ENCODE data around the gene BCAS3.
"Not testable (repeated sequence)": the region's sequence is repeated elsewhere in the genome, so short reads cannot be mapped to it uniquely, and the experiment has no call there.

The BCAS3 gene

GRCh38 chr17:61017317-61018006 is 339.8 kb downstream of the BCAS3 start:
- no peak for DNase-seq (ENCODE audit: low spot score)
- TF ChIP-seq CTCF (IDR thresholded peaks at IDR 0.05), result no peak
- H3K27ac ChIP-seq, result no peak overlapping the region
- no peak overlapping the region for H3K4me3 ChIP-seq

GRCh38 chr17:61018938-61019337 is 341.3 kb downstream of the BCAS3 start:
- no peak overlapping the region for H3K27ac ChIP-seq
- H3K4me3 ChIP-seq, result no peak overlapping the region
- no peak for TF ChIP-seq CTCF (IDR thresholded peaks at IDR 0.05)
- no peak for DNase-seq (ENCODE audit: low spot score)

- DNase-seq (ENCODE audit: low spot score), result no peak
- H3K27ac ChIP-seq, result no peak overlapping the region
- H3K4me3 ChIP-seq, result no peak overlapping the region
- TF ChIP-seq CTCF (IDR thresholded peaks at IDR 0.05), result no peak
Measured at GRCh38 chr17:61023996-61024395, 346.3 kb downstream of the BCAS3 start.

GRCh38 chr17:61026818-61027217 is 349.2 kb downstream of the BCAS3 start:
- TF ChIP-seq CTCF (IDR thresholded peaks at IDR 0.05), result no peak
- no peak overlapping the region for H3K27ac ChIP-seq
- no peak overlapping the region for H3K4me3 ChIP-seq
- no peak for DNase-seq (ENCODE audit: low spot score)

- no peak for TF ChIP-seq CTCF (IDR thresholded peaks at IDR 0.05)
- DNase-seq (ENCODE audit: low spot score), result no peak
- no peak overlapping the region for H3K4me3 ChIP-seq
- H3K27ac ChIP-seq, result no peak overlapping the region
Measured at GRCh38 chr17:61029181-61029580, 351.5 kb downstream of the BCAS3 start.

GRCh38 chr17:61040666-61041065 is 363.0 kb downstream of the BCAS3 start:
- Histone ChIP-seq H3K4me3 (no peak overlapping the region), H3K27ac (no peak overlapping the region)
- TF ChIP-seq CTCF (IDR thresholded peaks at IDR 0.05), result no peak
- no peak for DNase-seq (ENCODE audit: low spot score)

- not testable (repeated sequence) for H3K4me3 ChIP-seq; DNase-seq (ENCODE audit: low spot score); H3K27ac ChIP-seq
Measured at GRCh38 chr17:61042348-61042747, 364.7 kb downstream of the BCAS3 start.
